Measurements from ENCODE around the gene THG1L. TPM values are rescaled to one million over a fixed set of nuclear protein-coding genes. Genes with fewer than 3 reads are reported as not detected.

THG1L gene
- total RNA-seq, 6 experiments from 2014 or later, result 13.2 to 16.1 (median 13.5) TPM

DNA sequence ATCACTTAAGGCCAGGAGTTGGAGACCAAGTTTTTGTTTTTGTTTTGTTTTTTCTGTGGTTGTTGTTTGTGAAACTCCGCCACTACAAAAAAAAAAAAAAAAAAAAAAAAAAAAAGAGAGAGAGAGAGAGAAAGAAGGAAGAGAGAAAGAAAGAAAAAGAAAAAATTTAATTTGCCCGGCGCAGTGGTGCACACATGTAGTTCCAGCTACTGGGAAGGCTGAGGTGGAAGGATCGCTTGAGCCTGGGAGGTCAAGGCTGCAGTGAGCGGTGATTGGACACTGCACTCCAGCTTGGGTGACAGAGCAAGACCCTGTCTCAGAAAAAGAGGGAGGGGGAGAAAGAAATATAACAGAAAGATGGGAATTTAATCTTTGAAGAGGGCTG is 902 bp downstream of the THG1L start:
- Mint-ChIP-seq H3K9me3 (no peaks in the 10 kb centered on the region), H3K27ac (peak overlapping the region; percentile 99), H3K4me3 (peak overlapping the region; percentile 100), H3K36me3 (ENCODE audit: low read depth) (peaks cover 9% of the 10 kb centered on the region), H3K4me1 (ENCODE audit: low read depth) (peaks cover 27% of the 10 kb centered on the region), H3K27me3 (ENCODE audit: insufficient read depth) (no peaks in the 10 kb centered on the region)
- DNase-seq, result no peak
- TF ChIP-seq CTCF (IDR thresholded peaks at IDR 0.05), result no peak

GRCh38 chr5:157732596-157733262 is 1.5 kb downstream of the THG1L start:
- no peak for TF ChIP-seq CTCF (IDR thresholded peaks at IDR 0.05)
- peaks cover 9% of the 10 kb centered on the region for H3K36me3 Mint-ChIP-seq (ENCODE audit: low read depth)
- H3K27me3 Mint-ChIP-seq (ENCODE audit: insufficient read depth), result no peaks in the 10 kb centered on the region
- no peak for DNase-seq
- peak overlapping the region; percentile 41; the same call in 1 of the 2 replicates for H3K27ac Mint-ChIP-seq
- no peaks in the 10 kb centered on the region for H3K9me3 Mint-ChIP-seq
- H3K4me3 Mint-ChIP-seq, result peak overlapping the region; percentile 100
- peaks cover 27% of the 10 kb centered on the region for H3K4me1 Mint-ChIP-seq (ENCODE audit: low read depth)

DNA sequence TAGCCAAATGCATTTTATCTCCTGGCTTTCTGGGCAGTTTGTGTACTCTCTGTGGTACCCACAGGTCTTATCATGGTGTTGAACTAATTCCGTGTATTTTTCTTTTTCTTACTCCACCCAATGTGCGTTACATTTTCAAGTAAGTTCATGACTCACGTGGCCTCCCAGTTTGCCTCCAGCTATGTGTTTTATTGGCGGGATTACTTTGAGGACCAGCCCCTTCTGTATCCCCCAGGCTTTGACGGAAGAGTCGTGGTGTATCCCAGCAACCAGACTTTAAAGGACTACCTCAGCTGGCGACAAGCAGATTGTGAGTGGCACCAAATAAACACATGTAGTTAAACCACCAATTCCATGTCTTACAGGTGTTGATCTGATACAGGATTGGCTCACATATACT is 3.2 kb downstream of the THG1L start:
- TF ChIP-seq CTCF (IDR thresholded peaks at IDR 0.05), result no peak
- peaks cover 9% of the 10 kb centered on the region for H3K36me3 Mint-ChIP-seq (ENCODE audit: low read depth)

DNA sequence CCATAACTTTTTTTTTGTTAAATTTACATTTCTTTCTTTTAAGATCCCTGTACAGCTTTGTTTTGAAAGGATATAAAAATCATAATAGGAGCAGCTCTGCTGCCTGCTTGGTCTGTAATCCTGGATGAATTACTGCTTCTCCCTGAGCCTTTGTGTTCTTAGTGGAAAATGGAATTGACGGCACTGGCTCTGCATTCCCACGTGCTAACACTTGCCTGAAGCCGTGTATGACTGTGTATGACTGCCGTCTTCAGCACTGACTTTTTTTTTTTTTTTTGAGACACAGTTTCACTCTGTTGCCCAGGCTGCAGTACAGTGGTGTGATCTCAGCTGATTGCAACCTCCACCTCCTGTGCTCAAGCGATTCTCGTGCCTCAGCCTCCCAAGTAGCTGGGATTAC is 4.8 kb downstream of the THG1L start:
- Mint-ChIP-seq H3K4me1 (ENCODE audit: low read depth) (peaks cover 21% of the 10 kb centered on the region), H3K27ac (no peak overlapping the region), H3K4me3 (no peak overlapping the region), H3K36me3 (ENCODE audit: low read depth) (peaks cover 9% of the 10 kb centered on the region), H3K27me3 (ENCODE audit: insufficient read depth) (no peaks in the 10 kb centered on the region), H3K9me3 (no peaks in the 10 kb centered on the region)
- no peak for DNase-seq
- no peak for TF ChIP-seq CTCF (IDR thresholded peaks at IDR 0.05)

More for the DNA sequence above, 3.2 kb downstream of the THG1L start:
- no peak for DNase-seq
- Mint-ChIP-seq H3K27ac (no peak overlapping the region), H3K4me3 (no peak overlapping the region), H3K9me3 (no peaks in the 10 kb centered on the region), H3K4me1 (ENCODE audit: low read depth) (peaks cover 27% of the 10 kb centered on the region), H3K27me3 (ENCODE audit: insufficient read depth) (no peaks in the 10 kb centered on the region)

DNA sequence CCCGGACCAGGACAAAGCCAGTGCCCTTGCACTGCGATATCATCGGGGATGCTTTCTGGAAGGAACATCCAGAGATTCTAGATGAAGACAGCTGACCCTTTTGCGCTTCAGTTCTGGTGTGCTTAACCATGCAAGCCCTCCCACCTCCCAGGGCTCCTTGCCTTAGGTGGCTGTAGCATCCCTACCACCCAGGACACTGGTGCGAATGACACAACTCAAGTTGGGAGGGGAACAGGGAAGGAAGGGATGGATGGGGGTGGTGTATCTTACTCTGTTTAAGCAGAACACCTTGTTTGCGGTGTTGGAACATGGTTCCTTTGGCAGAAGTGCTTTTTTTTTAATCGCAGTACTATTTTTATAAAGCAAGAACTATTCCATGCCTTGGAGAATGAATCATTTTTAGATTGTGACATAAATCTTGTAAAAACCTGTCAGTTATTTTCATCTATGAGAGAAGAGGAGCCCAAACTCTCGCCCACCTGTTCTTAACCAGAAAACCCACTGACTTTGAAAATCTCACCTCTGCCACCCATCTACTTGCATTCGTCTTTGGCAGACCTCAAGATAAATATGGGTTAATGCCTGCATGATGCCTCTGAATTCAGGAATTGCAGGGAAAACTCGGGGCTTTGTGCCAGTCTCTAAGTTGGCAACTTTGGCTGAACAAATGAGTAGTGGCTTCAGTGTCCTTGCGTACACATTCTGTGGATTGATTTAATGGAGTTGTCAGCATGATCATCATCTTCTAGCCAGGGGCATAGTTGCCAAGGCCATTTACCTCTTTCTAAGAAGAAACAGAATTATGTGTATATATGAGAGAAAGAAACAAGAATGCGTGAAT is 8.4 kb downstream of the THG1L start:
- H3K27ac Mint-ChIP-seq, result no peak overlapping the region
- H3K9me3 Mint-ChIP-seq, result no peaks in the 10 kb centered on the region

More for the DNA sequence above, 8.4 kb downstream of the THG1L start:
- Mint-ChIP-seq H3K4me1 (ENCODE audit: low read depth) (peaks cover 14% of the 10 kb centered on the region), H3K36me3 (ENCODE audit: low read depth) (peaks cover under 1% of the 10 kb centered on the region; the same call in 1 of the 2 replicates), H3K27me3 (ENCODE audit: insufficient read depth) (0 out of 2 replicates have a peak, but pooled peaks cover 1% of the 10 kb centered on the region), H3K4me3 (no peak overlapping the region)
- no peak for DNase-seq
- no peak for TF ChIP-seq CTCF (IDR thresholded peaks at IDR 0.05)
